HG02973 (cell line): ENCODE data around the gene FCN2.

Experiments used
- ATAC-seq: cut with Tn5 transposase; IDR thresholded peaks from one replicate; pipeline ENCODE4 v1.9.1; 2021; ENCODE audit warnings: moderate library complexity; ENCODE audit not compliant: unreplicated experiment

The FCN2 gene

GRCh38 chr9:134908524-134909309, 28.1 kb downstream of the FCN2 start:
- ATAC-seq: no peak

- ATAC-seq: no peak
These were observed 29.2 kb downstream of the FCN2 start for GRCh38 chr9:134909511-134910481.

GRCh38 chr9:134912126-134912840, 31.7 kb downstream of the FCN2 start:
- no peak for ATAC-seq

GRCh38 chr9:134913041-134913712, 32.6 kb downstream of the FCN2 start:
- ATAC-seq: no peak

- no peak for ATAC-seq
These were observed 33.3 kb downstream of the FCN2 start for GRCh38 chr9:134913713-134914500.

GRCh38 chr9:134914501-134914834, 33.9 kb downstream of the FCN2 start:
- ATAC-seq: no peak

GRCh38 chr9:134915046-134915985, 34.7 kb downstream of the FCN2 start:
- no peak for ATAC-seq

- no peak for ATAC-seq
These were observed 35.6 kb downstream of the FCN2 start for GRCh38 chr9:134916161-134916665.

GRCh38 chr9:134917431-134918373, 37.1 kb downstream of the FCN2 start, which contains the start of gene FCN1:
FCN1 (minus strand) TSS chr9:134917912; CDS start chr9:134917871, 41 bp downstream.
- no peak for ATAC-seq

GRCh38 chr9:134918646-134919045, 38.0 kb downstream of the FCN2 start:
- ATAC-seq: no peak

- no peak for ATAC-seq
These were observed 38.7 kb downstream of the FCN2 start for GRCh38 chr9:134919303-134919702.

GRCh38 chr9:134922066-134922931, 41.7 kb downstream of the FCN2 start:
- ATAC-seq: no peak

GRCh38 chr9:134922932-134923240, 42.3 kb downstream of the FCN2 start:
- ATAC-seq: no peak

- no peak for ATAC-seq
These were observed 42.9 kb downstream of the FCN2 start for GRCh38 chr9:134923466-134923865.

GRCh38 chr9:134925011-134925511, 44.5 kb downstream of the FCN2 start:
- ATAC-seq: no peak

- ATAC-seq: no peak
These were observed 48.0 kb downstream of the FCN2 start for GRCh38 chr9:134928436-134929192.
